GM19351 (cell line): Measurements from ENCODE around the gene HOMER1.
A peak's percentile ranks its signal among the peaks of the same experiment; 100 is the strongest.
"Not testable (repeated sequence)": the region's sequence is repeated elsewhere in the genome, so short reads cannot be mapped to it uniquely, and the experiment has no call there.

Source experiments
- ATAC-seq: cut with Tn5 transposase; IDR thresholded peaks from one replicate; pipeline ENCODE4 v1.9.1; 2021; ENCODE audit warnings: mild to moderate bottlenecking, moderate library complexity; ENCODE audit not compliant: unreplicated experiment

HOMER1 gene

GRCh38 chr5:79436224-79436623 lies 77.7 kb downstream of the HOMER1 start:
- ATAC-seq: no peak

GRCh38 chr5:79430196-79430595 lies 83.7 kb downstream of the HOMER1 start:
- ATAC-seq: no peak

GRCh38 chr5:79423296-79423695 lies 90.6 kb downstream of the HOMER1 start:
- no peak for ATAC-seq

- ATAC-seq: no peak
Measured at GRCh38 chr5:79420248-79420647, 93.7 kb downstream of the HOMER1 start.

DNA sequence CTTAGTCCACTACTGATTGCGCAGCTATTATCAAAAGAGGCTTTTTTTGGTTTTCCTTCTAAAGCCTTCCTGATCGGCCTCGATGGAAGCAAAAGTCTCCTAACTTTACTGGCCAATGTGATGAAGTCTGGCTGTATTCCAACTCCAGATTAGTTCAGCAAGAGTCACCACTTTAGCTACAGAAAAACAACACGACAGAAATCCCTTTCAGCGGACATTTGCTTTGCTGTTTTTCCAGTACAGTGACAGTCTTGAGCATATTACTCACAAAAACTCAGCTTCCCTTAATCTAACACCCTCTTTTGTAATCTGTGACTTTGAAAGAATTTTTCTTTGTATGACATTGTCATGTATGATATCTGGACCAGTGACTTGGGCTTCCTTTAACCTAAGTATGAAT lies 95.7 kb downstream of the HOMER1 start:
- no peak for ATAC-seq

DNA sequence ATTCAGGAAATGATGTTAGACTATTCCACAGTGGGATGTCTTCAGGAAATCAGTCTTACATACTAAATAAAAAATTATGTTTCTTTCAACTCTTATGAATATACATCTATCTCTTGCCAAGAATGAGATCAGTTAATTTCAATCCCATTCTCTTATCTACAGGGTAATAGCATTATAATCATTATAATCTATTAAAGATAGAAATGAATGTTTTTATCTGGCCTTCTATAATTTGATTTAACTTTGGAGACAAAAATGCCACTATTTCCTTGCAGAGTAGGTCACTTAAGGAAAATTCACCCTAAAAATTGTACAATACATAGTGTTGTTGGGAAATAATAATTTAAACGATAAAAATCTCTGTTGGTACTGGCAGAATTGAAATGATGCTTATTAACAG lies 96.4 kb downstream of the HOMER1 start:
- no peak for ATAC-seq

GRCh38 chr5:79416499-79416898 lies 97.4 kb downstream of the HOMER1 start:
- ATAC-seq: peak; percentile 95

GRCh38 chr5:79413112-79413511 lies 100.8 kb downstream of the HOMER1 start:
- no peak for ATAC-seq

GRCh38 chr5:79408028-79408427 lies 105.9 kb downstream of the HOMER1 start:
- ATAC-seq: no peak

- no peak for ATAC-seq
Measured at GRCh38 chr5:79407591-79407990, 106.3 kb downstream of the HOMER1 start.

- no peak for ATAC-seq
Measured at GRCh38 chr5:79401216-79401615, 112.7 kb downstream of the HOMER1 start.

DNA sequence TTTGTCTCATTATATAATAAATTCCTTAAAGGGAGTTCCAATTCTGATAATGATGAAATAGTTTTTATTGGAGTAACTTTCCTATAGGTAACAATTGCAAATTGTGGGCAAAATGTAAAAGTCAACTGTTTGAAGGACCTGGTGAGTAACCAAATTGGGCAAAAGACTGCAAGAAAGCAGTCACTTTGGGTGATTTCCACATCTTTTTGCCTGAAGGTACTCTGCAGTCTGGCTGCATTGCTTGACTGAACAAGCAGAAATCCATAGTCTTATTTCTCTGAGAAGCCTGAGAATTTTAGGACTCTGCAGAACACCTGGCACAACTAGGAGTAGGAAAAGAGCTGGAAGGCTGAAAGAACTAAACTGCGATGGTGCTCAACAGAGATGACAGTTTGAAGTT lies 114.9 kb downstream of the HOMER1 start:
- ATAC-seq: no peak

DNA sequence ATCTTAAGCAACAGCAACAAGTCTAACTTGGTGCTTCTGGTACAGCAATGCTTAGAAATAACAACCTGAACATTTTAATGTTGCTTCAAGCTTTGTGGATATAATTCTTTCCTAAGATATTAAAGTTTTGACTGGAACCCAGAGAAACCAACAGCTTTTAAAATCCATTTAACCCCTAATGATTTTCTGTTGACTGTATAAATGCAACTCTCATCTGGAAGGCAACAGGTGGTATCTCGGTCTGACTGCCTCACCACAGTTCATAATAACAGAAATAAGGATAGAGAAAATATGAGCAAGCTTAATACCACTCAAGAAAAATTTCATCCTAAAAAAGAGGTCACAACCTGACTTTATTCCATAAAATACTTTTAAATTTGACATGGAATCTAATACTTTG lies 116.9 kb downstream of the HOMER1 start:
- ATAC-seq: no peak

GRCh38 chr5:79396265-79396664 lies 117.7 kb downstream of the HOMER1 start:
- ATAC-seq: no peak

GRCh38 chr5:79395296-79395695 lies 118.6 kb downstream of the HOMER1 start:
- ATAC-seq: no peak

GRCh38 chr5:79392776-79393175 lies 121.2 kb downstream of the HOMER1 start:
- ATAC-seq: no peak

DNA sequence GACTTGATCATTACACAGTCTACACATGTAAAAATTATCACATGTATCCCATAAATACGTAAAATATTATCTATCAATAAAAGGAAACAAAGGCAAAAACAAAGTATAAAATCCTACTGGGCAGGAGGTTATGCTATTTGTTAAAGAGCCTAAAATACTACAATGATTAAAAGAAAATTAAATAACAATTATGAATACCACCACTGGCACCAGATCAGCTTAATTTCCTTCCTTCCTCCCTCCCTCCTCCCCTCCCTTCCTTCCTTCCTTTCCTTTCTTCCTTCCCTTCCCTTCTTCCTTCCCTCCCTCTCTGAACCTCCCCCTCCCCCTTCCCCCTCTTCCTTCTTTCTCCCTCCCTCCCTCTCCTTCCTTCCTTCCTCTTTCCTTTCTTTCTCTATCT lies 127.3 kb downstream of the HOMER1 start:
- ATAC-seq: no peak

- ATAC-seq: not testable (repeated sequence)
Measured at GRCh38 chr5:79385126-79385525, 128.8 kb downstream of the HOMER1 start.

- ATAC-seq: no peak
Measured at GRCh38 chr5:79378510-79379186, 135.3 kb downstream of the HOMER1 start.

- ATAC-seq: no peak
Measured at GRCh38 chr5:79357398-79357797, 156.5 kb downstream of the HOMER1 start.

DNA sequence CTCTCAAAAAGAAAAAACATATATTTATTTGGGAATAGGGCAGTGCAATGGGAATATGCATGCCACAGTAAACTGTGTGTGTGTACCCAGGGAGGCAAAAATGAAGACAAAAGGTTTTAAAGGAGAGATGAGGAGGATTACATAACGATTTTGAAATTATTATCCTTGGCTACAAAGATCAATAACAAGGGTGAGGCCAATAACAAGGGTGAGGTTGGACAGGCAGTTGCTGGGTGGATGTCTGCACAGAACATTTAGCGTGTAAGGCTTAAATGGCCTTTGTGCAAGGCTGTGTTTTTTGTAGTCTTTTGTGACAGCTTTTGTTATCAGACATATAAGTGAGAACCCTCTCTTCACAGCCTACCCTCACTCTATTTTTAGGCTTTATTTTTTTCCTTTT lies 164.1 kb downstream of the HOMER1 start:
- no peak for ATAC-seq

DNA sequence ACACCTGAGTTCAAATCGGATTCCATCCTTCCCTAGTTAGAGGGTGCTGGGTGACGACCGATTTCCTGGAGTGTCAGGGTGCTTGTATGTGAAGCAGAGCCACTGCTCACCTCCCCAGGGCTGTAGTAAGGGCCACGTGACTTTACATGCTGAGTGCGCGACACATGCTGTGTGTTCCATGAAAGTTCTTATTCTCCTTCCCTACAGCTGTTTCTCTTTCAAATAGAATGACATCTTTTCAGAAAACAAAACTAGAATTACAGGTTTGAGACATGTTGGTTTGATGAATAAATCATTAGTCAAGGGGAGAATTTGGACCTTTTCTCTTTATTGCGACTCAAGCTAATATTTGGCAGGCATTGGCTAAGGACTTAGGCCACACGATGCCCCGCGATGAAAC lies 164.9 kb downstream of the HOMER1 start:
- ATAC-seq: no peak

DNA sequence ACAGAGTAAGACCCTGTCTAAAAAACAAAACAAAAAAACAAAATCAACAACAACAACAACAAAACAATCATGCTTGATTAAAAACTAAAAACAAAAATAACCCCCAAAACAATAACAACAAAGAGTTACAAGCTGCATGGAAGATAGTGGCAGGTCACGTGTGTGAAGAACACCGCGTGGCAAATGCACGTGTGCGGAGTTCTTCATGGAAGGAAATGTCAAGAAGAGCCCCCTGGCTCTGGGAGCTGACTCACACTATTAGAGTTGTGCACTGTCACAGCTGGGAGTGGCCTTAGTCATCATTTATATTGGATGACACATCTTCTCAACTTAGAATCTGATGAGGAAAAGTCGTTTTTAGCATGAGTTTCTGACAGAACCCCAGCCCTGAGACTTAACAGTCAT lies 167.5 kb downstream of the HOMER1 start:
- no peak for ATAC-seq
